Epithelial cell of esophagus (primary cell): ENCODE measurements around the gene PODXL.
A peak's percentile ranks its signal among the peaks of the same experiment; 100 is the strongest.
"Not testable (repeated sequence)": the region's sequence is repeated elsewhere in the genome, so short reads cannot be mapped to it uniquely, and the experiment has no call there.

Experiments
- DNase-seq: peaks from one replicate; pipeline ENCODE4 v3.0.0; 2010; ENCODE audit warnings: low read depth
- H3K4me3 ChIP-seq: 2 replicates; pipeline ENCODE4 v1.5.1; 2011; ENCODE audit warnings: mild to moderate bottlenecking, low read length, control low read depth
- TF ChIP-seq, protein P1 (sequence below): IDR thresholded peaks from 2 replicates; pipeline ENCODE4 v1.5.1; 2011; ENCODE audit warnings: low read depth, mild to moderate bottlenecking, low read length, control low read depth, inconsistent platforms; ENCODE audit not compliant: insufficient read depth; ENCODE audit errors: missing control alignments

Gene PODXL

DNA sequence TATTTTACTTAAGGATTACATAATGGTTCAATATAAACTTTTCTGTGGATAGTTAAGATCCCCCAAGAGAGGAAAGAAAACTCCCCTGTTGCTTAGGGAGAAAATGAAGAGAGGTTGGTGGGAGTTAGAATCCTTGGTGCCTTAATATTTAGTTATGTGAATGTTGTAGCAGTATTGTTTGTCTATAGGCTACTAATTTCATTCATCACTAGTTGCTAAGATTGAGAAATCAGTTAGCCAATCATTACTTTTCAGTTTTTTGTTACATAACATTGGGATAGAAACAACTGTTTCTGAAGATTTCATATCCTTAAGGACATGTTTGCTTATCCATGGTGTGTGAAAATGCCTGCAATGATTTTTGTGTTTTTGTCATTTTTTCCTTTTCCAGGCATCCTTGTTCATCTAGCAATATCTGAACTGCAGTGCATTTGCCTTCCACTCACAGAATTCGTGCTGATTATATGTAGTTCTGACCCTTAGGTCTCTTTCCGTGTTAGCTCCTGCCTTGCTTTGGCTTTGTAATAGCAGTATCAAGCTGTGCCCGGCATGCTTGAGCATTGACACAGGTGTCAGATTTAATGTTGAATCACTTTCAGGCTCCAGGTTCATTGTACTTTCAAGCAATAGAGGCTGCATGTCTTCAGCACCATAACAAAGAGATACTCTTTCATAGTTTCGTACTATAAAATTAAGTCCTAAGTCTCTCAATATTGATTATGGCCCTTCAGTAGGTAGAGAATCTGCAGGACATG is 85.0 kb downstream of the PODXL start:
- TF ChIP-seq, protein P1, sequence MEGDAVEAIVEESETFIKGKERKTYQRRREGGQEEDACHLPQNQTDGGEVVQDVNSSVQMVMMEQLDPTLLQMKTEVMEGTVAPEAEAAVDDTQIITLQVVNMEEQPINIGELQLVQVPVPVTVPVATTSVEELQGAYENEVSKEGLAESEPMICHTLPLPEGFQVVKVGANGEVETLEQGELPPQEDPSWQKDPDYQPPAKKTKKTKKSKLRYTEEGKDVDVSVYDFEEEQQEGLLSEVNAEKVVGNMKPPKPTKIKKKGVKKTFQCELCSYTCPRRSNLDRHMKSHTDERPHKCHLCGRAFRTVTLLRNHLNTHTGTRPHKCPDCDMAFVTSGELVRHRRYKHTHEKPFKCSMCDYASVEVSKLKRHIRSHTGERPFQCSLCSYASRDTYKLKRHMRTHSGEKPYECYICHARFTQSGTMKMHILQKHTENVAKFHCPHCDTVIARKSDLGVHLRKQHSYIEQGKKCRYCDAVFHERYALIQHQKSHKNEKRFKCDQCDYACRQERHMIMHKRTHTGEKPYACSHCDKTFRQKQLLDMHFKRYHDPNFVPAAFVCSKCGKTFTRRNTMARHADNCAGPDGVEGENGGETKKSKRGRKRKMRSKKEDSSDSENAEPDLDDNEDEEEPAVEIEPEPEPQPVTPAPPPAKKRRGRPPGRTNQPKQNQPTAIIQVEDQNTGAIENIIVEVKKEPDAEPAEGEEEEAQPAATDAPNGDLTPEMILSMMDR: no peak

DNA sequence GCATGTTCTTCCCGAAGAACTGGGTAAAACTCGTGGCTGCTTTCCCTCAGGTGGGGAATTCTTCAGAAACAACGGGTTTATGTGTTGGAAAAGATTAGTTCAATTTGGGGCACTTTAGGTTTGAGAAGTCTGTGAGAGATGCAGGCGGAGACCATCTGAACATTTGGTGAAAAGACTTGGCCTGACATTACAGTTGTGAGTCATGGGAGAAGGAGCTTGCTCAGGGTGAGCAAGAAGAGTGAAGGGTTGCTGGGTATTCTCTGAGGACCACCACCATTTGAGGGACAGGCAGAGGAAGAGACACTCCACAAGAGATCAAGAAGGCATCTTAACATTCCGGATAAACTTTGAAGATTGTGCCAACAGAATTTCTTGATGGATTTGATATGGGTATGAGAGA is 88.6 kb downstream of the PODXL start:
- no peak overlapping the region for H3K4me3 ChIP-seq
- no peak for DNase-seq
- TF ChIP-seq, protein P1: no peak

More for the DNA sequence above, 85.0 kb downstream of the PODXL start:
- H3K4me3 ChIP-seq: no peak overlapping the region
- DNase-seq: no peak

DNA sequence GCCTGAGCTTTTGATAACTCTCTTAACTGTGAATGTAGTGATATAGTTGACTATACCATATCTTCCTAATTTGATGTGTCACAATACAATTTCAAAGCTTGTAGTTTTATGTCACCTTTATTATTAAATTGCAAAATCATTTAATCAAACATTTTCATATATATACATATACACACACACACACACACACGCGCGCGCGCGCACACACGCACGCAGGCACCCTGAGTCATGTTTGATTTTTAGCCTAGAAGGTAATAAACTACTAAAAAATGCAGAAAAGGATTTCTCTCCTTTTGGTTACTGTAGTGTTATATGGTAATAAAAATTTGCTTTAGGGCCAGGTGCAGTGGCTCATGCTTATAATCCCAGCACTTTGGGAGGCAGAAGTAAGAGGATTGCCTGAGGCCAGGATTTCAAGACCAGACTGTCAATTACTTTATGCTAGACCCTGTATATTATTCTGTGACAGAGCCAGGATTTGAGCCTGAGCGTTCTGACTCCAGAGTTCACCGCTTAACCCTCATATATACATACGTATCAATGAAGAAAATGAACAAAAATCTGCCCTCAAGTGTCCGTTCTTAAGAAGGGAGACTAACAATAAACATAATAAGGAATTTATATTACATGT is 89.6 kb downstream of the PODXL start:
- TF ChIP-seq, protein P1: no peak

DNA sequence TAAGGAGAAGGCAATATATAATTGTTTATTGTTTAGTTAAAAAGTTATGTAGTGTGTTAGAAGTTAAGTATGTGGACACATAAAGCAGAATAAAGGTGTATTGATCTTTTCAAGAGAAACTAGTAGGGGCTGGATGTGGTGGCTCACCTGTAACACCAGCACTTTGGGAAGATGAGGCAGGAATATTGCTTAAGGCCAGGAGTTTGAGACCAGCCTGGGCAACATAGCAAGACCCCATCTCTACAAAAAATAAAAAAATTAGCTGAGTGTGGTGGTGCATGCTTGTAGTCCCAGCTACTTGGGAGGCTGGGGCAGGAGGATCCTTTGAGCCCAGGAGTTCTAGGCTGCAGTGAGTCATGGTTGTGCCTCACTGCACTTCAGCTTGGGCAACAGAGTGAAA is 93.7 kb downstream of the PODXL start:
- H3K4me3 ChIP-seq: not testable (repeated sequence)

More for the DNA sequence above, 89.6 kb downstream of the PODXL start:
- no peak for DNase-seq
- H3K4me3 ChIP-seq: no peak overlapping the region

DNA sequence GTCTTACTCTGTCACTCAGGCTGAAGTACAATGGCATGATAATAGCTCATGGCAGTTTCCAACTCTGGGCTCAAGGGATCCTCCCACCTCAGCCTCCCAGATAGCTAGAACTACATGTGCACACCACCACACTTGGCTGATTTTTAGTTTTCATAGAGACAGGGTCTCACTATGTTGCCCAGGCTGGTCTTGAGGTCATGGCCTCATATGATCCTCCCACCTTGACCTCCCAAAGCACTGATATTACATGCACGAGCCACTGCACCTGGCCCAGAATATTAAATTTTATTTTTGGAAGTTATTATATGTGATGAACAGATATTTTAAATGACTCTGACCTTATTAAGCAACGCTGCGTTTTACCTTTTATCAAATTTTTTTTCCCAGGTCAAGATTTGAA is 94.4 kb downstream of the PODXL start:
- no peak for DNase-seq
- TF ChIP-seq, protein P1: no peak
- H3K4me3 ChIP-seq: no peak overlapping the region

More for the DNA sequence above, 93.7 kb downstream of the PODXL start:
- not testable (repeated sequence) for DNase-seq

DNA sequence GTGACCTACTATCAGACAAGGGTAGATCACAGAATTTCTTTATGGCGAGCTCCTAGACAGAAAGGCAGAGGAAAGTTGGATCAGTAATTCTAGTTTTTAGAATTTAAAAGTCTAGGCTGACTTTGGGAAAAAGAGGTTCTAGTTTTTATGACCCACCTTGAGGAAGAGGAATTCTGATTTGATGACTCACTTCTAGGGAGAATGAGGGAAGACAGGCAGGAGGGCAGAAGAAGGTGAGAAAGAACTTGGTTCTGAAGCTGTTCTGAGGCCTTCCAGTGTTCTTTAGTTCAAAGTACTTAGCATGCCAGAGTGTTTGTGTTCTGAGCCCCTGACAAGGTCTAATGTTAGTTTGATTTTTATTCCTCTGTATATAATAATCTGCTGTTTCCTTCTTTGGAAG is 97.2 kb downstream of the PODXL start:
- DNase-seq: peak; percentile 40
- H3K4me3 ChIP-seq: no peak overlapping the region
- TF ChIP-seq, protein P1: no peak

DNA sequence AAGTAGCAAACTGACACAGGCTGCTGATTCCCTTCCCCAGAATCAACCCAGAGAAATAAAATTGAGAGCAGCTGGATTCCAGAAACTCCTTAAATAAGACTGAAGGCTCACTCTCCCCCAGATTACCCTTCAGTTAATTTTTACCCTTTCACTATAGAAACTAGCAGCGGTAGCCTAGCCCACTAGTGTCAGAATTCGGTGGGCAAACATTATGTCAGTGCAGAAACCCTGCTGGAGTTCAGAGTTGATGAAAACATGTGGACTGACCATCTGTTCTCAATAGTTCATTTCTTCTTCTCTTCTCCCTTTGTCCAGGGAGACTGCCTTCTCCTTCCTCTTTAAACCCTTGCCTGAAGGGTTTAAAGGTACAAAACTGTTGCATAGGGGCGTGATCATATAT is 100.1 kb downstream of the PODXL start:
- DNase-seq: no peak
- no peak overlapping the region for H3K4me3 ChIP-seq
- TF ChIP-seq, protein P1: no peak
